Measurements from ENCODE around the gene LCOR.

LCOR gene

DNA sequence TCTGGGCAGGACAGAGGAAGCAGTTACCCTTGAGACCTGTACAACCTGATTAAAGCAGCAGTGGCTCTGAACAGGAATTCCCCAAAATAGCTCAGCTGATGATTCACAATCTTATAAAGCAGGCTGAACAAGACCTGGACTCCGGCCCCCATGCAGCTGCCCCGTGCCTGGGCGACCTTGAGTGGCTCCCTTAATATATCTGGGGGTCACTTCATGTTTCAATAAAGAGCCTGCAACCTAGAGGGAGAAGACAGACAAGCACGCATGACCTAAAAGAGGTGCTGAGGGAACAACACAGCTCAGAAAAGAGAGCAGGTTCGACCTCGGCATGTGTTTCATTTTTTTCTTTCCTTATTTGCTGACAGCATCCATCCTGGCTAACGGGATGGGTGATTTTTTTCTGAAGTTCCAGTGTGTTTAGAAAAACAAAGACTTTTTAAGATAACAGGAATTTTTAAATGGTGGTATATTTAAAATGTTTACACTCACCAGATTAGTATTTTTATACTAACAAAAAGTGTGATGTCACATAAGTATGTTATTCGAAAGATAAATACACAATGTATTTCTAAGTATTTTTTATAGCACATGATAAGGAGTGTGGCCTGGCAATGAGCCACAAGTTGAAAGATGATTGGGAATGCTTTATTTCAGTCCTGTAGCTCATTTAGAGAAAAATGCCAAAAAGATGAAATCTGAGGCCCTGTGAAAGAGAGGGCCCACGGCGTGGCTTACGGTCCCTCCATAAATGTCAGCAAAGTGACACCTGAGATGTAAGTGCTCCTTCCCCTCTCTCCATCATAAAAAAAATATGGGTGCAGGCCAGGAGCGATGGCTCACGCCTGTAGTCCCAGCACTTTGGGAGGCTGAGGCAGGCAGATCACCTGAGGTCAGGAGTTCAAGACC, 192.3 kb downstream of the LCOR start:
- DNase-seq (ENCODE audit: low read depth), result peak; percentile 56
- no peak overlapping the region for H3K4me3 ChIP-seq (ENCODE audit: control insufficient read depth, low read depth, low read length)
- TF ChIP-seq, protein P1, sequence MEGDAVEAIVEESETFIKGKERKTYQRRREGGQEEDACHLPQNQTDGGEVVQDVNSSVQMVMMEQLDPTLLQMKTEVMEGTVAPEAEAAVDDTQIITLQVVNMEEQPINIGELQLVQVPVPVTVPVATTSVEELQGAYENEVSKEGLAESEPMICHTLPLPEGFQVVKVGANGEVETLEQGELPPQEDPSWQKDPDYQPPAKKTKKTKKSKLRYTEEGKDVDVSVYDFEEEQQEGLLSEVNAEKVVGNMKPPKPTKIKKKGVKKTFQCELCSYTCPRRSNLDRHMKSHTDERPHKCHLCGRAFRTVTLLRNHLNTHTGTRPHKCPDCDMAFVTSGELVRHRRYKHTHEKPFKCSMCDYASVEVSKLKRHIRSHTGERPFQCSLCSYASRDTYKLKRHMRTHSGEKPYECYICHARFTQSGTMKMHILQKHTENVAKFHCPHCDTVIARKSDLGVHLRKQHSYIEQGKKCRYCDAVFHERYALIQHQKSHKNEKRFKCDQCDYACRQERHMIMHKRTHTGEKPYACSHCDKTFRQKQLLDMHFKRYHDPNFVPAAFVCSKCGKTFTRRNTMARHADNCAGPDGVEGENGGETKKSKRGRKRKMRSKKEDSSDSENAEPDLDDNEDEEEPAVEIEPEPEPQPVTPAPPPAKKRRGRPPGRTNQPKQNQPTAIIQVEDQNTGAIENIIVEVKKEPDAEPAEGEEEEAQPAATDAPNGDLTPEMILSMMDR (conservative IDR thresholded peaks at IDR 0.05; ENCODE audit: control insufficient read depth, insufficient read depth, low read depth, low read length), result no peak

DNA sequence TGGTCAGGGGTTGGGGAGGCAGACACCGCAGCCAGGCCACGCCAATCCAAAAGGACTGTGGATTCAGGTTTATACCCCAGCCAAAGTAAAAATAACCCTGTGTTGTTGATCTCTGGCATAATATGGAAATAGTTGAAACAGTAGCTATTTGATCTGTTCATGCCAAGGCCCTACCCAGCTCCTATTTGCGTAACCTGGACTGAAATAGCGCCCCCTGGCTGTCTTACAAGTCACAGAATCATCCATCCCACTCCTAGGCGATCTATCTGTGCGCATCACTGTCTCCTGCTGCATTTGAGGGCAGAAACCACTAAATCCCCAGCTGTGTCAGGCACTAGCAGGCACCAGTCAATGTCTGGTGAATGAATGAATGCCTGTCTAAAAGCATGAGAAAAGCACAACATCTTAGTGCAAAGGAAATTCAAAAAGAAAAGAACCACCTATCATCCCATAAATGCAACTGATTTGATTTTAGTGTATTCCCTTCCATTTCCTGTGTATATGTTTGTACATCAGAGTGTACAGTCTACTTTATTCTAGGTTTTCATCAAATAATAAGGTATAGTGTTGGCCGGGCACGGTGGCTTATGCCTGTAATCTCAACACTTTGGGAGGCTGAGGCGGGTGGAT, 193.6 kb downstream of the LCOR start:
- H3K4me3 ChIP-seq (ENCODE audit: control insufficient read depth, low read depth, low read length), result no peak overlapping the region
- TF ChIP-seq, protein P1 (conservative IDR thresholded peaks at IDR 0.05; ENCODE audit: control insufficient read depth, insufficient read depth, low read depth, low read length), result peak; percentile 67
- DNase-seq (ENCODE audit: low read depth), result peak; percentile 61

DNA sequence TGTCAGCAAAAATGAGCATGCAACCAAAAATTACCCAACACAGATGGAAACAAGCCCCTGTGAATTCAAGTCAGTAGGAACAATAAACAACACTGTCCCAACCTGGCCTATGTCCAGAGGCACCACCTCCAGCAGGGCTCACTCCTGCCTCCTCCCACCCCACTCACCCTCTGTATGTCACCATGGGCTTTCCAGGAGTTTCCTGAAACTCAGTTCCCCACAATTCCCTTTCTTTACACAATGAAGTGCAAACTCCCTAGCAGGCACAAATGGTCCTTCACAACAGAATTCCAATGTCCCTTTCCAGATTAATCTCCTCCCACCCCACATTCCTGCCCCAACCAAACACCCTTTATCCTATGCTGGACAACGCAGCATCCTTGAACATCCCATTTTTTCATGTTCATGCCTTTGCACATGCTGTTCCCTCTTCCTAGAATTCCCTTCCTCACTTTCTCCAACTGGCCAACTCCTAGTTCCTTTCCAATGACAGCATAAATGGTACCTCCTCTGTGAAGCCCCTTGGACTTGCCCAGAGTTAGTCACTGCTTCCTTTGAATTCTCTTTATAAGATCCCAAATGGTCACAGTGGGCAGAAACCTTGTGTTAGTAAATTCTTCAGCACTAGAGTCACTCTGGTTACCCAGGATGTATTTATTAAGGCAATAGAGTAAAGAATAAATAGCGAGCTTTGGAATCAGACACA, 196.2 kb downstream of the LCOR start:
- no peak overlapping the region for H3K4me3 ChIP-seq (ENCODE audit: control insufficient read depth, low read depth, low read length)
- DNase-seq (ENCODE audit: low read depth), result peak; percentile 52
- TF ChIP-seq, protein P1 (conservative IDR thresholded peaks at IDR 0.05; ENCODE audit: control insufficient read depth, insufficient read depth, low read depth, low read length), result no peak

DNA sequence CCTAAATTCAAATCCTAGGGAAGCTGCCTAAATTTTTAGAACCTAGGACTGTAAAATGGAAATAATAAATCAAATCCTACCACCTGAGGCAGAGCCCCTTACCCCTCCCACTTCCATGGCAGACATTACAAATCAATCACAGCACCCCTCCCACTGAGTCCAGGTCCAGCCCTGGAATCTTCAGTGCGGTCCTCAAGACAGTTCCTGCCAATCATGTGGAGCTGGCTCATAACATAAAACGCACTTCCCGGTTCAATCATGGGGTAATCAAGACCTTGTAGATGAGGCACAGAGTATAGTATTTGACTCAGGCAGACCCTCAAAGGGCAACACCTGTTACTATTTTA, 196.7 kb downstream of the LCOR start:
- DNase-seq (ENCODE audit: low read depth), result no peak
- TF ChIP-seq, protein P1 (conservative IDR thresholded peaks at IDR 0.05; ENCODE audit: control insufficient read depth, insufficient read depth, low read depth, low read length), result no peak

DNA sequence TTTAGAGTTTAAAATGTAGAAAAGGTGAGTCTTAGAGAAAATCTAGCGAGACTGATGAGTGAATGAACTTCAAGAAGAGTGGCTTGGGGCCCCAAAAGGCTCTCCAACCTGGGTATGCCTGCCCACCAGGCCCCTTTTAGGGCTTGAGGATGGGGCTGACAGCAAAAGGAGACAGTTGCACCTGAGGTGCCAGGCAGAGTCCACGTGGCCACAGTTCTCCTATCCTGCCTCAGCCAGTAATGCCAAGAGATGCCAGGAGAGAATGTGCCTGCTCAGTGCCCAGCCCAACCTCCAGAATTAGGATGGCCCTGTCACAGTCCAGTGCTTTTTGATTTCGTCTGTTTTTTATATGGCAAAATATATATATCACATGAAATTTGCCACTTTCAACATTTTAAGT, 197.2 kb downstream of the LCOR start:
- no peak overlapping the region for H3K4me3 ChIP-seq (ENCODE audit: control insufficient read depth, low read depth, low read length)
- no peak for DNase-seq (ENCODE audit: low read depth)
- TF ChIP-seq, protein P1 (conservative IDR thresholded peaks at IDR 0.05; ENCODE audit: control insufficient read depth, insufficient read depth, low read depth, low read length), result no peak

More for the DNA sequence above, 196.7 kb downstream of the LCOR start:
- no peak overlapping the region for H3K4me3 ChIP-seq (ENCODE audit: control insufficient read depth, low read depth, low read length)

DNA sequence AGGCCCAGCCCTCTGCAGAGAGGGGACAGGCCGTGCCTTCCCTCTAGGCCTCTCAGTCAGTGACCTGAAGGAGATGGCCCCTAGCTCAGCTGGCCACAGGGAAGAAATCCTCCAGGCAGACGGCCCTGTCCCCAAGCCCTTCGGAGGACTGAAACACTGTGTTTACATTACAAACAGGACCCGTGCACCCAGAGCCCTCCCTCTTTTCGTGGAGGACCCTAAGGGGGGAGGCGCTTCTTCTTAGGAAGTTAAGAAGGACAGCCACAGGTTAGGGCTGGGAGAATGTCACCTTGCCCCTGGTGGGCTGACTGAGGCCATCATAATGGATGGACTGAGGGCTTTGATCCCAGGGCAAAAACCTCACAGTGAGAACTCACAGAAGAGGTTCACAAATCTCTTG, 198.8 kb downstream of the LCOR start:
- TF ChIP-seq, protein P1 (conservative IDR thresholded peaks at IDR 0.05; ENCODE audit: control insufficient read depth, insufficient read depth, low read depth, low read length), result no peak
- no peak overlapping the region for H3K4me3 ChIP-seq (ENCODE audit: control insufficient read depth, low read depth, low read length)
- DNase-seq (ENCODE audit: low read depth), result no peak

All from fibroblast of mammary gland (primary cell).